Activated T-cell treated with anti-CD3 and anti-CD28 coated beads for 1 hour (primary cell): ENCODE results near the gene ARID5B.

Experiments
- DNase-seq: peaks from one replicate; pipeline ENCODE4 v3.0.0-alpha.2; 2020; ENCODE audit warnings: low read depth

ARID5B gene

GRCh38 chr10:62098278-62099121 is 197.0 kb downstream of the ARID5B start:
- DNase-seq, result no peak

- DNase-seq, result no peak
These were observed 197.8 kb downstream of the ARID5B start for GRCh38 chr10:62099299-62099698.

GRCh38 chr10:62103857-62104256 is 202.4 kb downstream of the ARID5B start:
- DNase-seq, result no peak

- no peak for DNase-seq
These were observed 205.5 kb downstream of the ARID5B start for GRCh38 chr10:62106929-62107519.

- DNase-seq, result no peak
These were observed 207.5 kb downstream of the ARID5B start for GRCh38 chr10:62108759-62109586.

GRCh38 chr10:62109587-62110293 is 208.2 kb downstream of the ARID5B start:
- no peak for DNase-seq

GRCh38 chr10:62112300-62112699 is 210.8 kb downstream of the ARID5B start:
- no peak for DNase-seq

- DNase-seq, result no peak
These were observed 211.5 kb downstream of the ARID5B start for GRCh38 chr10:62112963-62113362.

- no peak for DNase-seq
These were observed 212.2 kb downstream of the ARID5B start for GRCh38 chr10:62113680-62114079.

GRCh38 chr10:62115321-62115720 is 213.8 kb downstream of the ARID5B start:
- DNase-seq, result no peak

- DNase-seq, result no peak
These were observed 214.3 kb downstream of the ARID5B start for GRCh38 chr10:62115842-62116241.

GRCh38 chr10:62116896-62117295 is 215.4 kb downstream of the ARID5B start:
- DNase-seq, result no peak

- DNase-seq, result no peak
These were observed 219.7 kb downstream of the ARID5B start for GRCh38 chr10:62121187-62121530.

- DNase-seq, result no peak
These were observed 226.5 kb downstream of the ARID5B start for GRCh38 chr10:62127975-62128374.

GRCh38 chr10:62130948-62131347 is 229.4 kb downstream of the ARID5B start:
- DNase-seq, result no peak

- DNase-seq, result no peak
These were observed 230.2 kb downstream of the ARID5B start for GRCh38 chr10:62131724-62132123.

GRCh38 chr10:62133618-62134017 is 232.1 kb downstream of the ARID5B start:
- DNase-seq, result no peak

GRCh38 chr10:62136931-62137330 is 235.4 kb downstream of the ARID5B start:
- DNase-seq, result no peak
